Regular cardiac myocyte (primary cell): ENCODE results near the gene NAT14. TPM values are rescaled to one million over a fixed set of nuclear protein-coding genes. Genes with fewer than 3 reads are reported as not detected.

Experiments used
- total RNA-seq: library from RNA; depleted of rRNA; stranded (reverse); fragments of >200 nt; gene quantifications from 2 replicates; pipeline ENCODE4 v1.2.3, GENCODE V29; 2014

The NAT14 gene
- total RNA-seq, result 12.7 and 18.0 TPM in 2 replicates

GRCh38 chr19:55484593-55485438, at the start of gene NAT14:
NAT14 (plus strand) TSS chr19:55485188; CDS start chr19:55485709, 521 bp downstream.

GRCh38 chr19:55443045-55443823, 41.8 kb upstream of the NAT14 start, which contains the start of gene SHISA7:
SHISA7 (minus strand) TSS chr19:55443300; CDS start chr19:55442863, 437 bp downstream.

GRCh38 chr19:55461259-55461973, 23.6 kb upstream of the NAT14 start, which contains the start of gene ISOC2:
ISOC2 (minus strand) TSS chr19:55461642; CDS start chr19:55456486, 5,156 bp downstream.

GRCh38 chr19:55464662-55465054, 20.3 kb upstream of the NAT14 start, which contains the start of gene C19orf85:
C19orf85 (minus strand) TSS chr19:55464751; CDS start chr19:55464554, 197 bp downstream.

GRCh38 chr19:55476100-55476775, 8.8 kb upstream of the NAT14 start, which contains the start of gene ZNF628:
ZNF628 (plus strand) TSS chr19:55476617; CDS start chr19:55479911, 3,294 bp downstream.

GRCh38 chr19:55487924-55488687, 3.1 kb downstream of the NAT14 start, which contains the start of gene SSC5D:
SSC5D (plus strand) TSS chr19:55488436; CDS start chr19:55488590, 154 bp downstream.

Other genes starting within 250 kb of the NAT14 start
- 16.3 and 35.5 TPM in 2 replicates for gene PPP6R1, start 226.2 kb upstream of the NAT14 start, total RNA-seq
- 18.9 and 40.6 TPM in 2 replicates for gene HSPBP1, start 205.1 kb upstream of the NAT14 start, total RNA-seq
- gene BRSK1, start 201.2 kb upstream of the NAT14 start, total RNA-seq, result 3.9 and 6.7 TPM in 2 replicates
- gene TMEM150B, start 159.8 kb upstream of the NAT14 start, total RNA-seq, result not detected in 2 replicates
- 2.7 and 7.6 TPM in 2 replicates for gene KMT5C, start 145.3 kb upstream of the NAT14 start, total RNA-seq
- gene COX6B2, start 130.5 kb upstream of the NAT14 start, total RNA-seq, result not detected in 2 replicates
- not detected in 2 replicates for gene GARIN5B, start 121.9 kb upstream of the NAT14 start, total RNA-seq
- gene IL11, start 114.7 kb upstream of the NAT14 start, total RNA-seq, result 4.8 and 26.3 TPM in 2 replicates
- not detected in 2 replicates for gene TMEM190, start 108.4 kb upstream of the NAT14 start, total RNA-seq
- gene TMEM238, start 100.9 kb upstream of the NAT14 start, total RNA-seq, result 0.58 and 0.85 TPM in 2 replicates
- 204 and 210 TPM in 2 replicates for gene RPL28, start 99.3 kb upstream of the NAT14 start, total RNA-seq
- 32.4 and 286 TPM in 2 replicates for gene UBE2S, start 77.4 kb upstream of the NAT14 start, total RNA-seq
- not detected in 2 replicates for gene SHISA7, start 41.9 kb upstream of the NAT14 start, total RNA-seq
- 42.0 and 52.3 TPM in 2 replicates for gene ISOC2, start 23.5 kb upstream of the NAT14 start, total RNA-seq
- not detected in 2 replicates for gene C19orf85, start 20.4 kb upstream of the NAT14 start, total RNA-seq
- 1.4 and 1.5 TPM in 2 replicates for gene ZNF628, start 8.6 kb upstream of the NAT14 start, total RNA-seq
- 6.7 and 11.6 TPM in 2 replicates for gene SSC5D, start 3.2 kb downstream of the NAT14 start, total RNA-seq
- not detected in 2 replicates for gene SBK2, start 51.9 kb downstream of the NAT14 start, total RNA-seq
- under 0.01 and 0.19 TPM in 2 replicates for gene SBK3, start 60.4 kb downstream of the NAT14 start, total RNA-seq
- gene ZNF579, start 95.7 kb downstream of the NAT14 start, total RNA-seq, result 3.1 and 3.5 TPM in 2 replicates
- gene FIZ1, start 114.3 kb downstream of the NAT14 start, total RNA-seq, result 2.3 and 2.9 TPM in 2 replicates
- 5.6 and 8.2 TPM in 2 replicates for gene ZNF524, start 115.1 kb downstream of the NAT14 start, total RNA-seq
- 0.58 and 0.85 TPM in 2 replicates for gene ZNF865, start 120.5 kb downstream of the NAT14 start, total RNA-seq
- 2.3 and 3.4 TPM in 2 replicates for gene ZNF784, start 139.4 kb downstream of the NAT14 start, total RNA-seq
- 3.8 and 3.9 TPM in 2 replicates for gene ZNF580, start 155.8 kb downstream of the NAT14 start, total RNA-seq
- 12.5 and 19.4 TPM in 2 replicates for gene ZNF581, start 158.5 kb downstream of the NAT14 start, total RNA-seq
- gene CCDC106, start 163.0 kb downstream of the NAT14 start, total RNA-seq, result 4.8 and 5.4 TPM in 2 replicates
- 49.6 and 137 TPM in 2 replicates for gene U2AF2, start 169.8 kb downstream of the NAT14 start, total RNA-seq
- 20.3 and 36.4 TPM in 2 replicates for gene EPN1, start 190.0 kb downstream of the NAT14 start, total RNA-seq